Breast epithelium (tissue), 3 donors: Measurements from ENCODE around the gene OR11G2.

Source experiments
- CTCF ChIP-seq, 3 donors: fragments of 450-650 bp; IDR thresholded peaks; one replicate each; pipeline ENCODE4 v1.5.1; 2016 to 2017; ENCODE audit warnings: antibody characterized with exemption in 3 of 3, mild to moderate bottlenecking in 3 of 3, moderate library complexity in 3 of 3
- POLR2A ChIP-seq: fragments of 450-650 bp; IDR thresholded peaks from one replicate; pipeline ENCODE4 v1.6.1; 2016; ENCODE audit warnings: antibody characterized with exemption, mild to moderate bottlenecking, moderate library complexity

GRCh38 chr14:20215196-20215595, 24.5 kb downstream of the OR11G2 start:
- TF ChIP-seq CTCF (IDR thresholded peaks at IDR 0.05) (no peak), POLR2A (no peak)
